Cardiac muscle cell (in vitro differentiated cells and primary cell): ENCODE results near the gene TCP11L2. TPM values are rescaled to one million over a fixed set of nuclear protein-coding genes. Genes with fewer than 3 reads are reported as not detected.
A peak's percentile ranks its signal among the peaks of the same experiment; 100 is the strongest.

Experiments
- DNase-seq, 2 donors: peaks; one replicate each; pipeline versions ENCODE4 v3.0.0 to v3.0.0-alpha.2; 2010 to 2017; ENCODE audit warnings: low read depth in 1 of 2, low spot score in 1 of 2
- H3K27ac ChIP-seq: fragments of 200-600 bp; sonication (generic); 2 replicates; pipeline ENCODE4 v1.5.1; 2016
- H3K27me3 ChIP-seq: fragments of 200-600 bp; sonication (generic); 2 replicates; pipeline ENCODE4 v1.6.0; 2016; ENCODE audit warnings: control low read depth
- H3K36me3 ChIP-seq: fragments of 200-600 bp; sonication (generic); 2 replicates; pipeline ENCODE4 v1.5.1; 2016; ENCODE audit warnings: control low read depth
- H3K4me1 ChIP-seq: fragments of 200-600 bp; sonication (generic); 2 replicates; pipeline ENCODE4 v1.8.1; 2017; ENCODE audit warnings: low read depth, mild to moderate bottlenecking, mixed run types
- H3K4me3 ChIP-seq: fragments of 200-600 bp; sonication (generic); 2 replicates; pipeline ENCODE4 v1.5.1; 2016; ENCODE audit warnings: mild to moderate bottlenecking
- H3K9me3 ChIP-seq: fragments of 200-600 bp; sonication (generic); 2 replicates; pipeline ENCODE4 v1.5.1; 2017; ENCODE audit warnings: low read depth, mild to moderate bottlenecking, control low read depth
- polyA plus RNA-seq: library from polyadenylated mRNA; unstranded; fragments of >200 nt; fragmentation: Nextera tagmentation; extraction: Ambion mirVana; gene quantifications from 2 replicates; pipeline ENCODE4 v1.2.1, GENCODE V29; 2016
- total RNA-seq: library from RNA; depleted of rRNA; stranded (reverse); fragments of >200 nt; gene quantifications from 2 replicates; pipeline ENCODE4 v1.2.3, GENCODE V29; 2016
- TF ChIP-seq, protein P1 (sequence below): IDR thresholded peaks from 2 replicates; pipeline ENCODE4 v1.5.1; 2012; ENCODE audit warnings: low read depth, mild to moderate bottlenecking, low read length

TCP11L2 gene
- total and polyA plus RNA-seq, 2 experiments from 2014 or later: 9.0 to 22.1 TPM

DNA sequence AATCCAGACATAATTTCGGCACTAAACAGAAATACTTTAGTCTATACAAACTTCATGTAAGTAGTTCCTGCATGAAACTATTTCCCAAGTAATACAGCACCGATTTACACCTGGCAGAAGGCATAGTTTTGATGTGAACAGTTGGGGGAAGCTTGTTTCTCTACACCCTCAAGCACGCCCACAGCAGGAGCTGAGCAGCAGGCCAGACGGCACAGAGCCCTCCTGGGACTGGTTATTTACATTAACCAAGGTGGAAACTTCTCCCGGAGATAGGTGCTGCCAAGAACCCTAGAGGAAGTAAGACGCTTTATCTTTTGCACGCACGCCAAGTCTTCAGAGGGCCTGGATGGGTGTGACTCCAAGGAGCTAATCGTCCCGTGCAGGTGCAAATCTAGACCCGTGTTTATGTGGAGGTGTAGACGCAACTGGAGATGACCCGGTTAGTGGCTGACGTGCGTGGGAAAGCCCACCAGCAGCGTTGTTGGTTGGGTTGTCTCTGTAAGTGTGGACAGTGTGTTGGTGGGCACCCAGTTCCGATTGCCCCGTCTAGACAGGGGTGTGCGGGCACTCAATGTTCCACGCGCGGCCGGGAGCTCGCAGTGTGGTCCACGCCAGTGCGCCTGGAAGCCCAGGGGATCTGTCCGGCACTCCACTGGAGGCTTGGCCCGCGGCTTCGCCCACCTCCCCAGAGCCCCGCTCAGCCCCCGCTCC is 767 bp upstream of the TCP11L2 start:
- Histone ChIP-seq H3K4me1 (peaks cover 28% of the 10 kb centered on the region), H3K4me3 (peak overlapping the region; percentile 94), H3K27me3 (no peaks in the 10 kb centered on the region), H3K27ac (peak overlapping the region; percentile 69), H3K9me3 (no peaks in the 10 kb centered on the region), H3K36me3 (no peaks in the 10 kb centered on the region)
- TF ChIP-seq, protein P1, sequence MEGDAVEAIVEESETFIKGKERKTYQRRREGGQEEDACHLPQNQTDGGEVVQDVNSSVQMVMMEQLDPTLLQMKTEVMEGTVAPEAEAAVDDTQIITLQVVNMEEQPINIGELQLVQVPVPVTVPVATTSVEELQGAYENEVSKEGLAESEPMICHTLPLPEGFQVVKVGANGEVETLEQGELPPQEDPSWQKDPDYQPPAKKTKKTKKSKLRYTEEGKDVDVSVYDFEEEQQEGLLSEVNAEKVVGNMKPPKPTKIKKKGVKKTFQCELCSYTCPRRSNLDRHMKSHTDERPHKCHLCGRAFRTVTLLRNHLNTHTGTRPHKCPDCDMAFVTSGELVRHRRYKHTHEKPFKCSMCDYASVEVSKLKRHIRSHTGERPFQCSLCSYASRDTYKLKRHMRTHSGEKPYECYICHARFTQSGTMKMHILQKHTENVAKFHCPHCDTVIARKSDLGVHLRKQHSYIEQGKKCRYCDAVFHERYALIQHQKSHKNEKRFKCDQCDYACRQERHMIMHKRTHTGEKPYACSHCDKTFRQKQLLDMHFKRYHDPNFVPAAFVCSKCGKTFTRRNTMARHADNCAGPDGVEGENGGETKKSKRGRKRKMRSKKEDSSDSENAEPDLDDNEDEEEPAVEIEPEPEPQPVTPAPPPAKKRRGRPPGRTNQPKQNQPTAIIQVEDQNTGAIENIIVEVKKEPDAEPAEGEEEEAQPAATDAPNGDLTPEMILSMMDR: no peak
- peak; percentile 52 to 57 for DNase-seq

DNA sequence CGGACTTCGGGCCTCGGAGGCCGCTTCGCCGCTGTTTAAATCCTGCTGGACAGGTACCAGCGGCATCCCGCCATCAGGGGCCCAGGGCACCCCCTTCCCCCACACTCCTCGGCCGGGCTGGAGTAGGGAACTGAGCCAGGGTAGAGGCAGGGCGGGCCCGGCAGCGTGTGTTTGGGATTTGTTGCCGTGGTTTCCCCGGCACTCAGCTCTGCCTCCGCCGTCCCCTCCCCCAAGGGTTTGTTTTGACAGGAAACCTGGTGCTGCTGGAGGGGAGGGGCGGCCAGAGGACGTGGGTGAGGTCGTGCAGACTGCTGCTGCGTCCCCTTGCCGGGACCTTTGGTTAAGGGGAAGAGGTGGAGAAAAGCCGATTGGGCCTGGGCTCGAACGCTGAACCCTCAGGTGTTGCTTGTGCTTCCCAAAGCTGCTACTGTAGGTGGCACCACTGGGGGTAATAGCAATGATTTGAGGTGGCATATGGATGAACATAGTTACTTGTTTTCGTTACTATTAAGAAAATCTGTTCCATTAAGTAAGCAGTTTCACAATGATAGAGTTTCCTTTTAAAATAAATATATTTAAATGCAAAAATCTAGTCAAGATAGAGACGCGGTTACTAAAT is 778 bp downstream of the TCP11L2 start:
- Histone ChIP-seq H3K27ac (peak overlapping the region; percentile 100), H3K4me3 (peak overlapping the region; percentile 94), H3K36me3 (no peaks in the 10 kb centered on the region), H3K27me3 (no peaks in the 10 kb centered on the region), H3K4me1 (peaks cover 28% of the 10 kb centered on the region), H3K9me3 (no peaks in the 10 kb centered on the region)
- peak; percentile 86 to 89 for DNase-seq
- TF ChIP-seq, protein P1: peak; percentile 6

DNA sequence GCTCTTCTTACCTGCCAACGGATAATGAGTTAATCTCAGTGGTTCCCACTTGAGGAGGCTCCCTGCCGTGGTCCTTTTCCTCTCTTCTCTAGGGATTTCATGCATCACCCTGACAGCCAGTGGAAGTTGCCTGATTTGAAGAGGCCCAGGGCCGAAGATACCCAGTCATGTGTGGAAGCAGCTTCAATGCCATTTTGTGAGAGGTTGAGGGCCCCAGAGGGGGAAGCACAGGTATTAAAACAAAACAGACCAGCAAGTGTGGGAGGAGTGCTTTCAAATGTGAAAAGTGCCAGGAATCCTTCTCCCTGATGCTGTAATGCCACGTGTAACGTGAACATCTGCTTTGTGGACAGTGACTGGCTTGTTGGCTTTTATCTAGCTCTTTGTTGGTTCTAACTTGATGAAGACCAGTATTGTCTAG is 1.5 kb downstream of the TCP11L2 start:
- H3K9me3 ChIP-seq: no peaks in the 10 kb centered on the region
- peak overlapping the region; percentile 94 for H3K4me3 ChIP-seq

DNA sequence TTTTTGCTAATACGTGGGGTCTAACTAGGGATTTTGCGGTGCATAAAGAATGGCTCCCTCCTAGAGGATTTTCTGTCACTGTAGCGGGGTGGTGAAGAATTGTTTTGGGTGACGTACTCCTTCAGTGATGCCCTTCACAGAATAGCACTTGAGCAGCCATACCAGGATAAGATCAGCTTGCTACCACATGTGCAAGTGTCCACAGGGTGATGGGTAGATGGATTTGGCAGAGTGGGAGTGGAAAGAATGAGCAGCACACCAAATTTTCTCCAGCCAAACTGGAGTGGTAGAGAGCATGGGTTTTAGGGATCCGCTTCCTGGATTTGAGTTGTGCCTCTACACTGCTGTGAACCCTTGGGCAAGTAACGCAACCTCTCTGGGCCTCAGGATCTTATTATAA is 2.3 kb downstream of the TCP11L2 start:
- Histone ChIP-seq H3K36me3 (no peaks in the 10 kb centered on the region), H3K27ac (no peak overlapping the region), H3K4me3 (no peak overlapping the region), H3K27me3 (no peaks in the 10 kb centered on the region), H3K9me3 (no peaks in the 10 kb centered on the region), H3K4me1 (peaks cover 28% of the 10 kb centered on the region)
- DNase-seq: no peak
- TF ChIP-seq, protein P1: no peak

More for the DNA sequence above, 1.5 kb downstream of the TCP11L2 start:
- H3K27ac ChIP-seq: peak overlapping the region; percentile 100
- no peaks in the 10 kb centered on the region for H3K27me3 ChIP-seq
- TF ChIP-seq, protein P1: no peak
- H3K4me1 ChIP-seq: peaks cover 28% of the 10 kb centered on the region
- peak in 1 of 2 donors; percentile 8 for DNase-seq
- no peaks in the 10 kb centered on the region for H3K36me3 ChIP-seq

DNA sequence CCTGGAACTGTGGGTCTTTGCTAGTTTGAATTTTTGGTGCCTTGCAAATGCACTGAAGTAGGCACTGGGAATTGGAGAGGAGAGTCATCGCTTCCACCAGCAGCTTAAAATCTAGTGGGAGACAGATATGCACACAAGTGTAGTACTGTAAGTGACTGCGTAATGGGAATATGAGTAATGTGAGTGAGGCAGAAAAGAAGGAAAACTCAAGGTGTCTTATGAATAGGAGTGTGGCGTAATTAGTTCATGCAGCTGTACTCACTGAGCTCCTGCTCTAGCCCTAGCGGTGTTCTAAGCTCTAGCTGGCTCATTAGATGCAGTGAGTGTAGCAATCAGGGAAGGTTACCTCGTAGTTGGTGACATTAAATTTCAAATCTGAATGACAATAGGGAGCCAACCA is 2.8 kb downstream of the TCP11L2 start:
- Histone ChIP-seq H3K27ac (no peak overlapping the region), H3K4me1 (peaks cover 28% of the 10 kb centered on the region), H3K27me3 (no peaks in the 10 kb centered on the region), H3K9me3 (no peaks in the 10 kb centered on the region), H3K4me3 (no peak overlapping the region), H3K36me3 (no peaks in the 10 kb centered on the region)
- TF ChIP-seq, protein P1: no peak
- DNase-seq: peak in 1 of 2 donors; percentile 36
